Fibroblast of lung (primary cell): Measurements from ENCODE around the gene TRAPPC2L. TPM values are rescaled to one million over a fixed set of nuclear protein-coding genes. Genes with fewer than 3 reads are reported as not detected.

ENCODE experiments used
- DNase-seq, 2 donors: peaks; one replicate each; pipeline versions ENCODE4 v3.0.0 to v3.0.0-alpha.2; 2010; ENCODE audit warnings: low read depth in 2 of 2
- H2AFZ ChIP-seq: 2 replicates; pipeline ENCODE4 v1.5.1; 2012; ENCODE audit warnings: low read length, control low read depth, inconsistent platforms
- H3K27ac ChIP-seq: 2 replicates; pipeline ENCODE4 v1.5.1; 2011; ENCODE audit warnings: low read length, control low read depth; ENCODE audit not compliant: insufficient read depth
- H3K27me3 ChIP-seq: 2 replicates; pipeline ENCODE4 v1.5.1; 2011; ENCODE audit warnings: mild to moderate bottlenecking, low read length; ENCODE audit not compliant: control insufficient read depth, insufficient read depth
- H3K36me3 ChIP-seq: 2 replicates; pipeline ENCODE4 v1.5.1; 2011; ENCODE audit warnings: low read length; ENCODE audit not compliant: control insufficient read depth, insufficient read depth
- H3K4me1 ChIP-seq: 2 replicates; pipeline ENCODE4 v1.5.1; 2011; ENCODE audit warnings: low read length; ENCODE audit not compliant: control insufficient read depth, insufficient read depth; ENCODE audit errors: extremely low read depth
- H3K4me2 ChIP-seq: 2 replicates; pipeline ENCODE4 v1.5.1; 2011; ENCODE audit warnings: low read length, control low read depth; ENCODE audit not compliant: insufficient read depth; ENCODE audit errors: extremely low read depth
- H3K4me3 ChIP-seq, 4 experiments: fragments of 200-600 bp in 1 of 4; sonication (generic) in 1 of 4; replicated peaks in 1 of 4; 2 replicates each; pipeline ENCODE4 v1.5.1; 2011 to 2016; ENCODE audit warnings: low read length in 4 of 4, low read depth in 3 of 4, mild to moderate bottlenecking in 3 of 4, control low read depth in 2 of 4, inconsistent platforms in 1 of 4, mixed read lengths in 1 of 4; ENCODE audit not compliant: insufficient read depth in 1 of 4; ENCODE audit errors: control extremely low read depth in 1 of 4
- H3K79me2 ChIP-seq: 2 replicates; pipeline ENCODE4 v1.5.1; 2012; ENCODE audit warnings: mild to moderate bottlenecking, low read length, inconsistent platforms; ENCODE audit not compliant: control insufficient read depth, insufficient read depth
- H3K9ac ChIP-seq: 2 replicates; pipeline ENCODE4 v1.5.1; 2011; ENCODE audit warnings: mild to moderate bottlenecking, low read length, control low read depth; ENCODE audit not compliant: insufficient read depth
- H3K9me3 ChIP-seq: 2 replicates; pipeline ENCODE4 v1.5.1; 2012; ENCODE audit warnings: low read depth, low read length; ENCODE audit not compliant: control insufficient read depth, insufficient read depth
- H4K20me1 ChIP-seq: 2 replicates; pipeline ENCODE4 v1.5.1; 2011; ENCODE audit warnings: low read length; ENCODE audit not compliant: control insufficient read depth, insufficient read depth; ENCODE audit errors: extremely low read depth
- CTCF ChIP-seq, 2 donors: IDR thresholded peaks in 1 of 2; conservative IDR thresholded peaks in 1 of 2; 1 replicate in 1 of 2; 2 replicates in 1 of 2; pipeline ENCODE4 v1.5.1; 2011 to 2012; ENCODE audit warnings: low read length in 2 of 2, control low read depth in 1 of 2, inconsistent platforms in 1 of 2, low read depth in 1 of 2, mild to moderate bottlenecking in 1 of 2
- EZH2 ChIP-seq: IDR thresholded peaks from 2 replicates; pipeline ENCODE4 v1.5.1; 2012; ENCODE audit warnings: low read length, control low read depth, mild to moderate bottlenecking; ENCODE audit errors: missing control alignments
- polyA plus RNA-seq, 2 donors: library from polyadenylated mRNA; depleted of rRNA in 1 of 2; stranded (reverse) in 1 of 2; unstranded in 1 of 2; fragments of >200 nt; gene quantifications; 2 replicates each; pipeline ENCODE4 v1.2.1, GENCODE V29; 2011 to 2012; ENCODE audit warnings: missing spikeins in 1 of 2
- total RNA-seq: library from RNA; depleted of rRNA; stranded (reverse); fragments of >200 nt; gene quantifications from 2 replicates; pipeline ENCODE4 v1.2.1, GENCODE V29; 2014

Gene TRAPPC2L
- total and polyA plus RNA-seq, 2 donors (not counting 1 experiment from before 2014, with no cell fraction given) = 47.7 to 63.7 TPM

- no peak for DNase-seq
- Histone ChIP-seq H2AFZ (no peak overlapping the region), H3K27ac (peak overlapping the region; percentile 88), H4K20me1 (no peaks in the 10 kb centered on the region), H3K79me2 (peaks cover 16% of the 10 kb centered on the region), H3K4me3 (no peak overlapping the region), H3K4me2 (no peak overlapping the region), H3K9me3 (no peaks in the 10 kb centered on the region), H3K27me3 (no peaks in the 10 kb centered on the region), H3K4me1 (peaks cover 21% of the 10 kb centered on the region), H3K36me3 (peaks cover 9% of the 10 kb centered on the region), H3K9ac (no peak overlapping the region)
- TF ChIP-seq EZH2 (no peak), CTCF (conservative IDR thresholded peaks at IDR 0.05 in 1 of 2, IDR thresholded peaks at IDR 0.05 in 1 of 2; ENCODE audit: low read depth in 1 of 2, low read length in 2 of 2) (no peak)
Observed at GRCh38 chr16:88813269-88814143, 43.4 kb upstream of the TRAPPC2L start.

GRCh38 chr16:88814144-88814502 lies 42.8 kb upstream of the TRAPPC2L start:
- H3K79me2 ChIP-seq = peaks cover 16% of the 10 kb centered on the region
- H3K9me3 ChIP-seq = no peaks in the 10 kb centered on the region
- TF ChIP-seq EZH2 = no peak
- no peak for TF ChIP-seq CTCF (conservative IDR thresholded peaks at IDR 0.05 in 1 of 2, IDR thresholded peaks at IDR 0.05 in 1 of 2; ENCODE audit: low read depth in 1 of 2, low read length in 2 of 2)
- no peaks in the 10 kb centered on the region for H4K20me1 ChIP-seq
- H3K9ac ChIP-seq = no peak overlapping the region
- H3K36me3 ChIP-seq = peaks cover 9% of the 10 kb centered on the region
- no peak overlapping the region for H3K4me3 ChIP-seq
- no peak overlapping the region for H3K27ac ChIP-seq
- no peak for DNase-seq
- no peak overlapping the region for H3K4me2 ChIP-seq
- H3K27me3 ChIP-seq = no peaks in the 10 kb centered on the region
- H3K4me1 ChIP-seq = peaks cover 23% of the 10 kb centered on the region
- H2AFZ ChIP-seq = no peak overlapping the region

GRCh38 chr16:88815227-88815626 lies 41.7 kb upstream of the TRAPPC2L start:
- Histone ChIP-seq H2AFZ (no peak overlapping the region), H3K9me3 (no peaks in the 10 kb centered on the region), H3K27me3 (no peaks in the 10 kb centered on the region), H3K4me1 (peaks cover 15% of the 10 kb centered on the region), H3K9ac (no peak overlapping the region), H3K27ac (no peak overlapping the region), H3K79me2 (peaks cover 5% of the 10 kb centered on the region), H3K4me3 (no peak overlapping the region), H3K36me3 (no peaks in the 10 kb centered on the region), H4K20me1 (no peaks in the 10 kb centered on the region), H3K4me2 (no peak overlapping the region)
- no peak for TF ChIP-seq CTCF (conservative IDR thresholded peaks at IDR 0.05 in 1 of 2, IDR thresholded peaks at IDR 0.05 in 1 of 2; ENCODE audit: low read depth in 1 of 2, low read length in 2 of 2)
- no peak for TF ChIP-seq EZH2
- DNase-seq = no peak
